Endothelial cell of umbilical vein (primary cell): ENCODE measurements around the gene OR13D1.

Experiments
- EZH2 ChIP-seq: IDR thresholded peaks from 2 replicates; pipeline ENCODE4 v1.6.1; 2012; ENCODE audit warnings: borderline replicate concordance, low read depth, mild to moderate bottlenecking, moderate library complexity, low read length, inconsistent platforms; ENCODE audit not compliant: severe bottlenecking
- FOS ChIP-seq: IDR thresholded peaks from 2 replicates; pipeline ENCODE4 v1.6.1; 2011; ENCODE audit warnings: mild to moderate bottlenecking, low read length, moderate library complexity, borderline replicate concordance; ENCODE audit not compliant: insufficient read depth
- GATA2 ChIP-seq: IDR thresholded peaks from 2 replicates; pipeline ENCODE4 v1.7.0; 2011; ENCODE audit warnings: low read depth, mild to moderate bottlenecking, moderate library complexity, mixed read lengths, low read length; ENCODE audit not compliant: insufficient read length, insufficient read depth
- MAX ChIP-seq: IDR thresholded peaks from 2 replicates; pipeline ENCODE4 v1.6.1; 2011; ENCODE audit not compliant: insufficient read depth, insufficient read length
- POLR2A ChIP-seq: IDR thresholded peaks from 2 replicates; pipeline ENCODE4 v1.6.1; 2012; ENCODE audit warnings: low read depth, mild to moderate bottlenecking, control low read depth, low read length
- POLR2AphosphoS5 ChIP-seq: IDR thresholded peaks from 2 replicates; pipeline ENCODE4 v1.6.1; 2012; ENCODE audit warnings: low read depth, mild to moderate bottlenecking, control low read depth, low read length, moderate library complexity; ENCODE audit not compliant: insufficient read depth
- TF ChIP-seq, protein P1 (sequence below), 2 donors: IDR thresholded peaks; 1 replicate in 1 of 2; 2 replicates in 1 of 2; pipeline ENCODE4 v1.5.1; 2011; ENCODE audit warnings: low read length in 2 of 2, mild to moderate bottlenecking in 2 of 2, moderate library complexity in 2 of 2, control low read depth in 1 of 2, inconsistent platforms in 1 of 2, low read depth in 1 of 2; ENCODE audit not compliant: insufficient read depth in 1 of 2; ENCODE audit errors: extremely low read depth in 1 of 2

GRCh38 chr9:104738452-104738851, 44.1 kb downstream of the OR13D1 start:
- TF ChIP-seq, protein P1, sequence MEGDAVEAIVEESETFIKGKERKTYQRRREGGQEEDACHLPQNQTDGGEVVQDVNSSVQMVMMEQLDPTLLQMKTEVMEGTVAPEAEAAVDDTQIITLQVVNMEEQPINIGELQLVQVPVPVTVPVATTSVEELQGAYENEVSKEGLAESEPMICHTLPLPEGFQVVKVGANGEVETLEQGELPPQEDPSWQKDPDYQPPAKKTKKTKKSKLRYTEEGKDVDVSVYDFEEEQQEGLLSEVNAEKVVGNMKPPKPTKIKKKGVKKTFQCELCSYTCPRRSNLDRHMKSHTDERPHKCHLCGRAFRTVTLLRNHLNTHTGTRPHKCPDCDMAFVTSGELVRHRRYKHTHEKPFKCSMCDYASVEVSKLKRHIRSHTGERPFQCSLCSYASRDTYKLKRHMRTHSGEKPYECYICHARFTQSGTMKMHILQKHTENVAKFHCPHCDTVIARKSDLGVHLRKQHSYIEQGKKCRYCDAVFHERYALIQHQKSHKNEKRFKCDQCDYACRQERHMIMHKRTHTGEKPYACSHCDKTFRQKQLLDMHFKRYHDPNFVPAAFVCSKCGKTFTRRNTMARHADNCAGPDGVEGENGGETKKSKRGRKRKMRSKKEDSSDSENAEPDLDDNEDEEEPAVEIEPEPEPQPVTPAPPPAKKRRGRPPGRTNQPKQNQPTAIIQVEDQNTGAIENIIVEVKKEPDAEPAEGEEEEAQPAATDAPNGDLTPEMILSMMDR (IDR thresholded peaks at IDR 0.05; ENCODE audit: extremely low read depth in 1 of 2, insufficient read depth in 1 of 2, low read depth in 1 of 2, low read length in 2 of 2), result no peak
- TF ChIP-seq MAX (no peak), EZH2 (no peak), POLR2AphosphoS5 (no peak), POLR2A (no peak), GATA2 (no peak), FOS (no peak)
